GM19397 (cell line): ENCODE data around the gene TCP11L2.

ENCODE experiments used
- ATAC-seq: cut with Tn5 transposase; IDR thresholded peaks from one replicate; pipeline ENCODE4 v1.9.1; 2021; ENCODE audit warnings: mild to moderate bottlenecking, moderate library complexity; ENCODE audit not compliant: unreplicated experiment

TCP11L2 gene

DNA sequence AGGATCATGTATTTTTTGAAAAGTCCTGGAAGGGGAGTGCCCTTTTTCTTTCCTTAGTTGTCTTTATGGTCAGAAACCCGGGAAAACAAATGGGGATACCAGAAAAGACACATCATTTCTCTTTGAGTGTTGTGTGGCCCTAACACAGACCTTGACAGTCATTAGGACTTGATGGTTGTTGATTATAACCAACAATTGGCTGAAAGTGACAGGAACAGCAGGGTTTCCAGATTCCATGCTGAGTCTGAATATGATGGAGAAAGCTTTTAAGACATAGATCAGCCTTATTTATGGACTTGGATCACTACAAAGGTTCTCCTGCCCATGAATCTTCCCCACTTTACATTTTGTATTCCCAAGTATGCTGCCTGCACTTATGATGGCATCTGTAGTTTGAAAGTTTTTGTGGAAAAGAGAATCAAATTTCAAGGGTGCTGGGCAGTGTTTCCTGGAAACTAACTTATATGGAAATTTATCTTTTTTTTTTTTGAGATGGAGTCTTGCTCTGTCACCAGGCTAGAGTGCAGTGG lies 85.4 kb downstream of the TCP11L2 start:
- ATAC-seq = no peak

- ATAC-seq = no peak
These were observed 86.6 kb downstream of the TCP11L2 start for GRCh38 chr12:106389151-106389550.

DNA sequence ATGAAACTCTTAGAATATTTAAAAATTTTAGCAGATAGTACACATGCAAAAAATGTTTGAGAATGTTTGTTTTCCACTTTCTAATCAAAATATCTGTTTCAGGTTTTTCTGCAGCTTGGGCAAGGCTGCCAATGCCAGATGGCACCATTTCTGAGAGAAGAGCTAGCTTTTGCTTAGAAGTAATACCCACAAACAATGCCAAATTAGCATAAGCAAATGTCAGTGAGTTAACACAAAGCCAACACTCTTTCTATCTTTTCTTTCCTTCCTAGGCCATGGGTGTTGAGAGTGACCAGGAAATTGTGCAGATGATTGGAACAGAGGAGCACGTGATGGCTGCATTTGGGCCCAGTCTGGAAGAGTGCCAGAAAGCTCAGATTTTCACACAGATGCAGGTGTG lies 90.2 kb downstream of the TCP11L2 start:
- ATAC-seq = no peak
